SK-N-SH (cell line): ENCODE data around the gene KRT6B. TPM values are rescaled to one million over a fixed set of nuclear protein-coding genes. Genes with fewer than 3 reads are reported as not detected.

Source experiments
- CTCF ChIA-PET: fragments of 300-600, 350-600 bp; formaldehyde crosslinking; extraction: SDS; loops from one replicate; lab custom pipeline; 2021; lab: Yijun Ruan, JAX
- POLR2A ChIA-PET: fragments of 350-600 bp; sonication (Branson Sonifier 250); formaldehyde crosslinking; extraction: SDS; loops from one replicate; lab custom pipeline; 2020; ENCODE audit warnings: antibody characterized with exemption, inconsistent platforms; lab: Yijun Ruan, JAX
- DNase-seq: peaks from one replicate; pipeline ENCODE4 v3.0.0; 2012
- H2AFZ ChIP-seq: fragments of 200-600 bp; sonication (generic); 2 replicates; pipeline ENCODE4 v1.8.1; 2016; ENCODE audit warnings: antibody characterized with exemption, mild to moderate bottlenecking, low read depth
- H3F3A ChIP-seq: fragments of 200-600 bp; sonication (generic); replicated peaks from 2 replicates; pipeline ENCODE3; 2016; ENCODE audit warnings: antibody characterized with exemption, mild to moderate bottlenecking; ENCODE audit not compliant: insufficient read depth
- H3K27ac ChIP-seq, 2 experiments: fragments of 200-500 bp in 1 of 2; fragments of 200-600 bp in 1 of 2; sonication (Bioruptor generic) in 1 of 2; sonication (generic), shearing (Covaris generic) in 1 of 2; 2 replicates each; pipeline versions ENCODE4 v1.5.1 to v1.6.1; 2014 to 2016; ENCODE audit warnings: low read depth in 2 of 2, inconsistent platforms in 1 of 2, low read length in 1 of 2, mild to moderate bottlenecking in 1 of 2, mixed read lengths in 1 of 2
- H3K27me3 ChIP-seq: fragments of 200-600 bp; sonication (generic), shearing (Covaris generic); 2 replicates; pipeline ENCODE4 v1.6.1; 2016; ENCODE audit warnings: mixed run types; ENCODE audit not compliant: insufficient read depth
- H3K36me3 ChIP-seq, 2 experiments: fragments of 200-500 bp in 1 of 2; fragments of 200-600 bp in 1 of 2; sonication (Bioruptor generic) in 1 of 2; sonication (generic) in 1 of 2; replicated peaks in 1 of 2; 2 replicates each; pipeline versions ENCODE3 to v1.5.1; 2014 to 2016; ENCODE audit warnings: low read length in 1 of 2, mild to moderate bottlenecking in 1 of 2; ENCODE audit not compliant: insufficient read depth in 2 of 2, control insufficient read depth in 1 of 2
- H3K4me1 ChIP-seq, 2 experiments: fragments of 200-500 bp in 1 of 2; fragments of 200-600 bp in 1 of 2; sonication (Bioruptor generic) in 1 of 2; sonication (generic), shearing (Covaris generic) in 1 of 2; 2 replicates each; pipeline versions ENCODE4 v1.5.1 to v1.6.1; 2014 to 2016; ENCODE audit warnings: low read depth in 1 of 2, low read length in 1 of 2, mixed run types in 1 of 2; ENCODE audit not compliant: insufficient read depth in 2 of 2, control insufficient read depth in 1 of 2
- H3K4me2 ChIP-seq: fragments of 200-600 bp; sonication (generic), shearing (Covaris generic); 2 replicates; pipeline ENCODE4 v1.6.1; 2017; ENCODE audit warnings: mixed run types
- H3K4me3 ChIP-seq, 2 experiments: fragments of 200-500 bp in 1 of 2; fragments of 200-600 bp in 1 of 2; sonication (Bioruptor generic) in 1 of 2; sonication (generic), shearing (Covaris generic) in 1 of 2; 2 replicates each; pipeline versions ENCODE4 v1.5.1 to v1.8.1; 2014 to 2016; ENCODE audit warnings: low read depth in 2 of 2, inconsistent platforms in 1 of 2, low read length in 1 of 2, mild to moderate bottlenecking in 1 of 2, mixed read lengths in 1 of 2, moderate library complexity in 1 of 2
- H3K79me2 ChIP-seq: fragments of 200-600 bp; sonication (generic); 2 replicates; pipeline ENCODE4 v1.8.1; 2017; ENCODE audit warnings: mild to moderate bottlenecking; ENCODE audit not compliant: insufficient read depth
- H3K9ac ChIP-seq: fragments of 200-600 bp; sonication (generic); 2 replicates; pipeline ENCODE4 v1.6.1; 2017; ENCODE audit warnings: mixed run types
- H3K9me2 ChIP-seq: fragments of 200-600 bp; sonication (generic); 2 replicates; pipeline ENCODE4 v1.6.1; 2017; ENCODE audit warnings: mixed run types
- H3K9me3 ChIP-seq: fragments of 200-600 bp; sonication (generic); 2 replicates; pipeline ENCODE4 v1.6.1; 2017; ENCODE audit warnings: mixed run types, mild to moderate bottlenecking, moderate library complexity
- H4K20me1 ChIP-seq: fragments of 200-600 bp; sonication (generic); 2 replicates; pipeline ENCODE4 v1.6.1; 2017; ENCODE audit warnings: mild to moderate bottlenecking, mixed run types; ENCODE audit not compliant: insufficient read depth
- ELF1 ChIP-seq: IDR thresholded peaks from 2 replicates; pipeline ENCODE4 v1.4.0; 2012
- FOSL2 ChIP-seq: IDR thresholded peaks from 2 replicates; pipeline ENCODE4 v1.4.0; 2012; ENCODE audit warnings: low read depth, mild to moderate bottlenecking, moderate library complexity, borderline replicate concordance
- FOXJ3 ChIP-seq: sonication (generic); formaldehyde crosslinking; IDR thresholded peaks from 2 replicates; pipeline ENCODE4 v1.5.1; 2020; ENCODE audit warnings: mild to moderate bottlenecking, missing genetic modification reagents
- FOXM1 ChIP-seq: IDR thresholded peaks from 2 replicates; pipeline ENCODE4 v1.4.0; 2012; ENCODE audit warnings: low read depth, mild to moderate bottlenecking
- GABPA ChIP-seq: IDR thresholded peaks from 2 replicates; pipeline ENCODE4 v1.4.0; 2012; ENCODE audit warnings: low read depth, mild to moderate bottlenecking
- IRF3 ChIP-seq: fragments of 150-350 bp; IDR thresholded peaks from 2 replicates; pipeline ENCODE4 v1.6.1; 2016; ENCODE audit warnings: mild to moderate bottlenecking, low read depth, low read length
- JUND ChIP-seq: IDR thresholded peaks from 2 replicates; pipeline ENCODE4 v1.4.0; 2012
- MEF2A ChIP-seq: IDR thresholded peaks from 2 replicates; pipeline ENCODE4 v1.4.0; 2012; ENCODE audit warnings: low read depth, borderline replicate concordance
- PBX3 ChIP-seq: IDR thresholded peaks from 2 replicates; pipeline ENCODE4; 2012
- POLR2AphosphoS5 ChIP-seq: IDR thresholded peaks from 2 replicates; pipeline ENCODE4 v1.6.1; 2012; ENCODE audit warnings: low read depth, low read length
- RAD21 ChIP-seq: IDR thresholded peaks from 2 replicates; pipeline ENCODE4 v1.6.1; 2012; ENCODE audit warnings: mild to moderate bottlenecking, low read length
- REST ChIP-seq: IDR thresholded peaks from 2 replicates; pipeline ENCODE4 v1.6.1; 2012; ENCODE audit warnings: mild to moderate bottlenecking, low read depth, low read length, moderate library complexity
- RFX5 ChIP-seq: IDR thresholded peaks from 2 replicates; pipeline ENCODE4 v1.6.1; 2012; ENCODE audit warnings: mild to moderate bottlenecking, improper control_type of control experiment, low read length
- SIN3A ChIP-seq: IDR thresholded peaks from 2 replicates; pipeline ENCODE4 v1.6.1; 2012; ENCODE audit warnings: low read depth, mild to moderate bottlenecking, low read length, moderate library complexity, borderline replicate concordance
- TAF1 ChIP-seq: IDR thresholded peaks from 2 replicates; pipeline ENCODE4 v1.6.1; 2012; ENCODE audit warnings: low read depth, mild to moderate bottlenecking, low read length, moderate library complexity, borderline replicate concordance
- YY1 ChIP-seq: IDR thresholded peaks from 2 replicates; pipeline ENCODE4 v1.4.0; 2012; ENCODE audit warnings: low read depth, mild to moderate bottlenecking
- ZBTB33 ChIP-seq: IDR thresholded peaks from 2 replicates; pipeline ENCODE4 v1.4.0; 2012; ENCODE audit warnings: low read depth, borderline replicate concordance
- whole genome bisulfite sequencing: methylation state at CpG from one replicate; pipeline ENCODE4 v1.1.6; 2017; ENCODE audit warnings: low lambda C conversion rate; 5-methylcytosine and 5-hydroxymethylcytosine counted together
- polyA plus RNA-seq, 3 experiments: library from polyadenylated mRNA; depleted of rRNA; stranded (reverse); fragments of >200 nt; gene quantifications; 2 replicates each; pipeline ENCODE4 v1.2.3, GENCODE V29; 2012
- TF ChIP-seq, protein P1 (sequence below): fragments of 200-600 bp; sonication (generic); IDR thresholded peaks from 2 replicates; pipeline ENCODE4 v1.6.1; 2017; ENCODE audit warnings: antibody characterized with exemption, mild to moderate bottlenecking, moderate library complexity

Gene KRT6B
- polyA plus RNA-seq, 1 of the 3 experiments (the other 2 are of a cell fraction), result not detected

GRCh38 chr12:52445876-52446275 is 6.1 kb downstream of the KRT6B start (continued):
- TF ChIP-seq IRF3, result no peak

GRCh38 chr12:52444647-52445595 is 7.0 kb downstream of the KRT6B start:
- Histone ChIP-seq H3K9me2 (no peaks in the 10 kb centered on the region), H3K27me3 (peaks cover 27% of the 10 kb centered on the region; the same call in 1 of the 2 replicates), H3K79me2 (no peaks in the 10 kb centered on the region), H3K36me3 (no peaks in the 10 kb centered on the region), H3K9ac (no peak overlapping the region), H3K4me3 (no peak overlapping the region), H2AFZ (no peak overlapping the region), H3K27ac (no peak overlapping the region), H3F3A (peaks cover 23% of the 10 kb centered on the region), H3K4me2 (no peak overlapping the region), H4K20me1 (no peaks in the 10 kb centered on the region), H3K9me3 (no peaks in the 10 kb centered on the region), H3K4me1 (peaks cover 0 to 13% of the 10 kb centered on the region in 2 experiments; a peak in 2 of 4 replicates)
- CTCF ChIA-PET, result interaction anchor here (2.8 kb wide), 1 partner anchor 440 kb away, joined by 6 read pairs; no protein-coding TSS in a partner anchor
- 27% methylated on average over 10 of the region's 10 CpGs for WGBS
- TF ChIP-seq MEF2A (no peak), ELF1 (no peak), RAD21 (no peak), REST (no peak), ZBTB33 (no peak), PBX3 (no peak), FOSL2 (no peak), SIN3A (no peak), FOXJ3 (CRISPR knock-in tag) (no peak), JUND (no peak), IRF3 (no peak), FOXM1 (no peak), YY1 (no peak), POLR2AphosphoS5 (no peak), RFX5 (no peak), TAF1 (no peak), GABPA (no peak)
- TF ChIP-seq, protein P1, sequence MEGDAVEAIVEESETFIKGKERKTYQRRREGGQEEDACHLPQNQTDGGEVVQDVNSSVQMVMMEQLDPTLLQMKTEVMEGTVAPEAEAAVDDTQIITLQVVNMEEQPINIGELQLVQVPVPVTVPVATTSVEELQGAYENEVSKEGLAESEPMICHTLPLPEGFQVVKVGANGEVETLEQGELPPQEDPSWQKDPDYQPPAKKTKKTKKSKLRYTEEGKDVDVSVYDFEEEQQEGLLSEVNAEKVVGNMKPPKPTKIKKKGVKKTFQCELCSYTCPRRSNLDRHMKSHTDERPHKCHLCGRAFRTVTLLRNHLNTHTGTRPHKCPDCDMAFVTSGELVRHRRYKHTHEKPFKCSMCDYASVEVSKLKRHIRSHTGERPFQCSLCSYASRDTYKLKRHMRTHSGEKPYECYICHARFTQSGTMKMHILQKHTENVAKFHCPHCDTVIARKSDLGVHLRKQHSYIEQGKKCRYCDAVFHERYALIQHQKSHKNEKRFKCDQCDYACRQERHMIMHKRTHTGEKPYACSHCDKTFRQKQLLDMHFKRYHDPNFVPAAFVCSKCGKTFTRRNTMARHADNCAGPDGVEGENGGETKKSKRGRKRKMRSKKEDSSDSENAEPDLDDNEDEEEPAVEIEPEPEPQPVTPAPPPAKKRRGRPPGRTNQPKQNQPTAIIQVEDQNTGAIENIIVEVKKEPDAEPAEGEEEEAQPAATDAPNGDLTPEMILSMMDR, result no peak
- DNase-seq, result no peak
- POLR2A ChIA-PET, result no interaction called here
